Neuronal stem cell (in vitro differentiated cells): ENCODE measurements around the gene MEIS2.
A peak's percentile ranks its signal among the peaks of the same experiment; 100 is the strongest.

ENCODE experiments used
- DNase-seq: peaks from one replicate; pipeline ENCODE4 v3.0.0-alpha.2; 2013; ENCODE audit warnings: low spot score
- H2AFZ ChIP-seq: one replicate; pipeline ENCODE4 v1.6.1; 2013; ENCODE audit warnings: mild to moderate bottlenecking, low read length, inconsistent platforms
- H2AK5ac ChIP-seq: 2 replicates; pipeline ENCODE4 v1.6.1; 2013; ENCODE audit warnings: low read depth, mild to moderate bottlenecking, inconsistent platforms, low read length, moderate library complexity, mixed read lengths
- H2BK120ac ChIP-seq: 2 replicates; pipeline ENCODE4 v1.6.1; 2013; ENCODE audit warnings: low read depth, mild to moderate bottlenecking, inconsistent platforms, low read length, moderate library complexity, mixed read lengths
- H2BK12ac ChIP-seq: one replicate; pipeline ENCODE4 v1.6.1; 2013; ENCODE audit warnings: low read length, inconsistent platforms
- H2BK15ac ChIP-seq: 2 replicates; pipeline ENCODE4 v1.6.1; 2013; ENCODE audit warnings: mild to moderate bottlenecking, low read length, inconsistent platforms, mixed read lengths
- H2BK5ac ChIP-seq: one replicate; pipeline ENCODE4 v1.6.1; 2013; ENCODE audit warnings: inconsistent platforms, mild to moderate bottlenecking, low read length, moderate library complexity
- H3K14ac ChIP-seq: one replicate; pipeline ENCODE4 v1.6.1; 2013; ENCODE audit warnings: low read length, inconsistent platforms
- H3K18ac ChIP-seq: 2 replicates; pipeline ENCODE4 v1.6.1; 2013; ENCODE audit warnings: low read length, inconsistent platforms
- H3K23ac ChIP-seq: 2 replicates; pipeline ENCODE4 v1.6.1; 2013; ENCODE audit warnings: low read depth, mild to moderate bottlenecking, mixed read lengths, low read length, inconsistent platforms; ENCODE audit not compliant: poor library complexity
- H3K27ac ChIP-seq: replicated peaks from 3 replicates; pipeline ENCODE4 v1.5.1; 2013; ENCODE audit warnings: low read length, inconsistent platforms
- H3K27me3 ChIP-seq, 3 experiments: 2 replicates each; pipeline ENCODE4 v1.6.1; 2013; ENCODE audit warnings: low read length in 3 of 3, mild to moderate bottlenecking in 2 of 3, inconsistent platforms in 1 of 3, low read depth in 1 of 3, mixed read lengths in 1 of 3, moderate library complexity in 1 of 3; ENCODE audit not compliant: control insufficient read depth in 3 of 3, insufficient read depth in 3 of 3
- H3K36me3 ChIP-seq, 2 donors: replicated peaks in 1 of 2; 2 replicates each; pipeline ENCODE4 v1.6.1; 2013; ENCODE audit warnings: low read length in 2 of 2; ENCODE audit not compliant: control insufficient read depth in 2 of 2, insufficient read depth in 2 of 2
- H3K4ac ChIP-seq: 2 replicates; pipeline ENCODE4 v1.6.1; 2013; ENCODE audit warnings: inconsistent platforms, mild to moderate bottlenecking, low read length, moderate library complexity
- H3K4me1 ChIP-seq, 2 donors: 1 replicate in 1 of 2; 2 replicates in 1 of 2; pipeline ENCODE4 v1.6.1; 2013; ENCODE audit warnings: low read length in 2 of 2, low read depth in 1 of 2; ENCODE audit not compliant: control insufficient read depth in 2 of 2, insufficient read depth in 1 of 2
- H3K4me2 ChIP-seq: one replicate; pipeline ENCODE4 v1.6.1; 2013; ENCODE audit warnings: mild to moderate bottlenecking, low read length, inconsistent platforms; ENCODE audit not compliant: insufficient read depth, poor library complexity, severe bottlenecking
- H3K4me3 ChIP-seq, 2 donors: 2 replicates each; pipeline ENCODE4 v1.5.1; 2013; ENCODE audit warnings: low read length in 2 of 2, mild to moderate bottlenecking in 2 of 2, inconsistent platforms in 1 of 2, moderate library complexity in 1 of 2
- H3K79me1 ChIP-seq: one replicate; pipeline ENCODE4 v1.6.1; 2013; ENCODE audit warnings: low read depth, mild to moderate bottlenecking, inconsistent platforms, low read length, moderate library complexity
- H3K9ac ChIP-seq: one replicate; pipeline ENCODE4 v1.6.1; 2013; ENCODE audit warnings: mild to moderate bottlenecking, low read depth, low read length, inconsistent platforms; ENCODE audit not compliant: poor library complexity
- H3K9me3 ChIP-seq, 2 donors: replicated peaks in 1 of 2; 2 replicates each; pipeline versions ENCODE3 to v1.6.1; 2013; ENCODE audit warnings: low read length in 2 of 2, mild to moderate bottlenecking in 2 of 2, inconsistent platforms in 1 of 2, low read depth in 1 of 2, mixed read lengths in 1 of 2, moderate library complexity in 1 of 2; ENCODE audit not compliant: control insufficient read depth in 2 of 2, insufficient read depth in 1 of 2
- H4K8ac ChIP-seq: one replicate; pipeline ENCODE4 v1.6.1; 2013; ENCODE audit warnings: low read depth, mild to moderate bottlenecking, inconsistent platforms, low read length, moderate library complexity
- H4K91ac ChIP-seq: one replicate; pipeline ENCODE4 v1.6.1; 2013; ENCODE audit warnings: low read length, low read depth, mild to moderate bottlenecking, inconsistent platforms; ENCODE audit not compliant: poor library complexity
- WGBS, 2 donors: extraction: QIAGEN DNeasy Blood & Tissue Kit; methylation state at CpG; one replicate each; pipeline ENCODE4 v1.1.7; 2013; ENCODE audit warnings: missing lambda C conversion rate in 2 of 2, mixed read lengths in 1 of 2; ENCODE audit not compliant: insufficient read length in 2 of 2, insufficient replicate concordance in 1 of 2; ENCODE audit errors: extremely low coverage in 2 of 2; 5-methylcytosine and 5-hydroxymethylcytosine counted together

The MEIS2 gene

GRCh38 chr15:37055481-37055880 is 44.9 kb downstream of the MEIS2 start:
- no peak overlapping the region for H3K14ac ChIP-seq
- H3K4ac ChIP-seq: no peak overlapping the region
- H3K27me3 ChIP-seq: no peaks in the 10 kb centered on the region
- H3K4me3 ChIP-seq: no peak overlapping the region
- no peak overlapping the region for H3K18ac ChIP-seq
- DNase-seq: no peak
- no peaks in the 10 kb centered on the region for H3K9me3 ChIP-seq
- no peak overlapping the region for H2BK12ac ChIP-seq
- H2BK15ac ChIP-seq: no peak overlapping the region
- no peak overlapping the region for H3K9ac ChIP-seq
- peaks cover 17 to 30% of the 10 kb centered on the region in 2 donors for H3K4me1 ChIP-seq
- H2BK5ac ChIP-seq: no peak overlapping the region
- no peak overlapping the region for H4K8ac ChIP-seq
- H3K27ac ChIP-seq: peak overlapping the region; percentile 97
- no peak overlapping the region for H4K91ac ChIP-seq
- no peak overlapping the region for H3K23ac ChIP-seq
- no peaks in the 10 kb centered on the region for H3K36me3 ChIP-seq
- H2AFZ ChIP-seq: no peak overlapping the region
- no peak overlapping the region for H2BK120ac ChIP-seq
- H2AK5ac ChIP-seq: no peak overlapping the region
- no CpG with 5 or more reads among the region's 8 CpGs for WGBS, 2 donors
- H3K4me2 ChIP-seq: no peak overlapping the region
- peaks cover 3% of the 10 kb centered on the region for H3K79me1 ChIP-seq

GRCh38 chr15:37054336-37054735 is 46.0 kb downstream of the MEIS2 start:
- H2BK5ac ChIP-seq: no peak overlapping the region
- H3K4me3 ChIP-seq: no peak overlapping the region
- H2BK15ac ChIP-seq: no peak overlapping the region
- H4K91ac ChIP-seq: no peak overlapping the region
- no peak overlapping the region for H4K8ac ChIP-seq
- peaks cover 3% of the 10 kb centered on the region for H3K79me1 ChIP-seq
- H2AFZ ChIP-seq: no peak overlapping the region
- no CpG with 5 or more reads among the region's 7 CpGs for WGBS, 2 donors
- H3K4me2 ChIP-seq: no peak overlapping the region
- H3K27me3 ChIP-seq: no peaks in the 10 kb centered on the region
- peak overlapping the region; percentile 40 for H3K18ac ChIP-seq
- no peak overlapping the region for H3K27ac ChIP-seq
- H3K4ac ChIP-seq: no peak overlapping the region
- no peak overlapping the region for H2BK12ac ChIP-seq
- H3K14ac ChIP-seq: no peak overlapping the region
- no peak overlapping the region for H2BK120ac ChIP-seq
- no peaks in the 10 kb centered on the region for H3K36me3 ChIP-seq
- no peak overlapping the region for H3K9ac ChIP-seq
- no peaks in the 10 kb centered on the region for H3K9me3 ChIP-seq
- H3K23ac ChIP-seq: no peak overlapping the region
- DNase-seq: no peak
- H2AK5ac ChIP-seq: no peak overlapping the region
- peaks cover 17 to 30% of the 10 kb centered on the region in 2 donors for H3K4me1 ChIP-seq

- H3K27ac ChIP-seq: no peak overlapping the region
- no peak overlapping the region for H3K23ac ChIP-seq
- H3K27me3 ChIP-seq: no peaks in the 10 kb centered on the region
- H3K4me1 ChIP-seq: peaks cover 17 to 25% of the 10 kb centered on the region in 2 donors
- no peak overlapping the region for H4K8ac ChIP-seq
- H3K36me3 ChIP-seq: no peaks in the 10 kb centered on the region
- H2BK5ac ChIP-seq: no peak overlapping the region
- H3K79me1 ChIP-seq: peaks cover 3% of the 10 kb centered on the region
- no peak overlapping the region for H3K4ac ChIP-seq
- H3K14ac ChIP-seq: no peak overlapping the region
- H2BK15ac ChIP-seq: no peak overlapping the region
- no peak overlapping the region for H2AFZ ChIP-seq
- no peak overlapping the region for H3K18ac ChIP-seq
- H2BK120ac ChIP-seq: no peak overlapping the region
- H3K9ac ChIP-seq: no peak overlapping the region
- no peak overlapping the region for H2BK12ac ChIP-seq
- H3K4me2 ChIP-seq: no peak overlapping the region
- no peaks in the 10 kb centered on the region for H3K9me3 ChIP-seq
- H2AK5ac ChIP-seq: no peak overlapping the region
- H4K91ac ChIP-seq: no peak overlapping the region
- no peak for DNase-seq
- no CpG with 5 or more reads among the region's 6 CpGs for WGBS, 2 donors
- H3K4me3 ChIP-seq: no peak overlapping the region
Observed at GRCh38 chr15:37053166-37053565, 47.2 kb downstream of the MEIS2 start.

GRCh38 chr15:37050345-37050744 is 50.0 kb downstream of the MEIS2 start:
- H3K9me3 ChIP-seq: no peaks in the 10 kb centered on the region
- H3K27me3 ChIP-seq: no peaks in the 10 kb centered on the region
- H2BK15ac ChIP-seq: no peak overlapping the region
- H4K8ac ChIP-seq: no peak overlapping the region
- no peak overlapping the region for H3K4me3 ChIP-seq
- no peak overlapping the region for H3K4ac ChIP-seq
- no peaks in the 10 kb centered on the region for H3K36me3 ChIP-seq
- DNase-seq: no peak
- H2BK120ac ChIP-seq: no peak overlapping the region
- peaks cover 3% of the 10 kb centered on the region for H3K79me1 ChIP-seq
- no peak overlapping the region for H3K23ac ChIP-seq
- H3K27ac ChIP-seq: no peak overlapping the region
- WGBS, 2 donors: no CpG with 5 or more reads among the region's 3 CpGs
- no peak overlapping the region for H3K14ac ChIP-seq
- H4K91ac ChIP-seq: no peak overlapping the region
- H3K4me1 ChIP-seq: peaks cover 14 to 22% of the 10 kb centered on the region in 2 donors
- no peak overlapping the region for H3K9ac ChIP-seq
- H2AFZ ChIP-seq: no peak overlapping the region
- H2BK5ac ChIP-seq: no peak overlapping the region
- H3K18ac ChIP-seq: no peak overlapping the region
- H2BK12ac ChIP-seq: no peak overlapping the region
- no peak overlapping the region for H2AK5ac ChIP-seq
- no peak overlapping the region for H3K4me2 ChIP-seq
